Activated T-cell treated with anti-CD3 and anti-CD28 coated beads for 4 hours (primary cell): Measurements from ENCODE around the gene LONP1.
"Not testable (repeated sequence)": the region's sequence is repeated elsewhere in the genome, so short reads cannot be mapped to it uniquely, and the experiment has no call there.

ENCODE experiments used
- DNase-seq: peaks from one replicate; pipeline ENCODE4 v3.0.0-alpha.2; 2020

LONP1 gene

GRCh38 chr19:5707576-5708575 lies 12.1 kb downstream of the LONP1 start:
- no peak for DNase-seq

DNA sequence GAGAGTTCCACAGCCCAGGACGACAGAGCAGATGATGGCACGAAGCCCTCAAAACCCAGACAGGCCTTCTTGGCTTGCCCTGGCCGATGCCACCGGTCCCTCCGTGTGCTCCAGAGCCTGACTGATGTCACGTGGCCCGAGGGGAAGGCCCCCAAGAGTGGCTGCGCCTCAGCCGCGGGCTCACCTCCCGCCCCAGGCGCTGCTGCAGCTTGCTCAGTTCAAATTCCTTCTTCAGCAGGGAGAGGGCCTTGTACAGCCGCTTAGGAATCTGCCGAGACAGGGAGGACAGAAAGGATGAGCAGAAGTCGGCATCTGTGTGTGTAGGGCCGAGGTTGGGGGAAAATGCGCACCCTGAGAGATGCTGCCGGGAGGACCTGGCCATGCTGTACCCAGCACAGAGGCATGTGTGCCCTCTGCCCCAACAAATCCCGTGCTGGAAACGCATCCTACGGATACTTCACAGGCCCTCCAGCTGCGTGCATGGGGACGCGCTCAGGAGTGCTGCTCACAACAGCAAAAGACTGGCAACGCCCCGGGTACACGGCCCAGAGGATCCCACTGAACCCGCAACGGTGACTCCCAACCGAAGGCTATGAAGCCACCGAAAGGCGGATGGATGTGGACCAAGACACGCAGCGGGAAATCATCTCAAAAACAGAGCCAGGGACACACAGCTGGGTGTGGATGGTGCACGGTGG lies 12.9 kb downstream of the LONP1 start:
- no peak for DNase-seq

- DNase-seq, result no peak
These were observed 14.4 kb downstream of the LONP1 start for GRCh38 chr19:5705552-5705951.

GRCh38 chr19:5703819-5704818 lies 15.8 kb downstream of the LONP1 start:
- DNase-seq, result no peak

DNA sequence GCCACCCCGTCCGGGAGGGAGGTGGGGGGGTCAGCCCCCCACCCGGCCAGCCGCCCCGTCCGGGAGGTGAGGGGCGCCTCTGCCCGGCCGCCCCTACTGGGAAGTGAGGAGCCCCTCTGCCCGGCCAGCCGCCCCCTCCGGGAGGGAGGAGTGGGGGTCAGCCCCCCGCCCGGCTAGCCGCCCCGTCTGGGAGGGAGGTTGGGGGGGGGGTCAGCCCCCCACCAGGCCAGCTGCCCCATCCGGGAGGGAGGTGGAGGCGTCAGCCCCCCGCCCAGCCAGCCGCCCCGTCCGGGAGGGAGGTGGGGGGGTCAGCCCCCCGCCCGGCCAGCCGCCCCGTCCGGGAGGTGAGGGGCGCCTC lies 17.9 kb downstream of the LONP1 start:
- DNase-seq, result not testable (repeated sequence)

GRCh38 chr19:5700455-5701092 lies 19.4 kb downstream of the LONP1 start:
- no peak for DNase-seq

DNA sequence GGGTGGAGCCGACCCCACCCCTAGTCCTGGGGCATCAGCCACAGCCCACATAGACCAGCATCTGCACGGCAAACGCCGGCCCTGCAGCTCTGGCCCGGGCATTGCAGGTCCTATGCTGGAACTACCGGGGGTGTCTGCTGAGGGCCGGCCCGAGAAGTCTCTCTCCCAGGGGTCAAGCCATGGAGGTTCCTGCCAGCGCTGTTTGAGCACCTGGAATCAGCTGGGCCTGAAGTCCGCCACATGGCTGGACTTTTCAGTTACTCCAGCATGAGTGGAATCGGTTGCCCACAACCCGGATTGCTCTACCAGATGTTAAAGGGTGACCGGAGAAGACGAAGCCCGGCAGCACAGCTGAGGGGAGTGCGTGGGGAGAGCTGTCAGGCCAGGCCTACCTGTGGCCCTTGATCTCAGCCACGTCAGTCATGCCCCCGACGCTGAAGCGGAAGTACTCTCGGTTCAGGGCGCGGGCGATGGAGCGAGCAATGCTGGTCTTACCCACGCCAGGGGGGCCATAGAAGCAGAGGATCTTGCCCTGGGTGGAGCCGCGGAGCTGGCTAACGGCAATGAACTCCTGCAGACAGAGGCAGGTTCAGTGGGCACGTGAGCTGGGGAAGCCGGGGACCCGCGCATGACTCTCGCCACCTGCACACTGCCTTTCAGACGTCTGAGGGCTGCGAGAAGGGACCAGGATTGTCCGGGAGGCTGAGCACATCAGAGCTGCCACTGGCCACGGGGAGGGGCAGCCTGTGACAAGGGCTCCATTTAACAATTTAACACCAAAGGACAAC lies 21.1 kb downstream of the LONP1 start:
- no peak for DNase-seq

DNA sequence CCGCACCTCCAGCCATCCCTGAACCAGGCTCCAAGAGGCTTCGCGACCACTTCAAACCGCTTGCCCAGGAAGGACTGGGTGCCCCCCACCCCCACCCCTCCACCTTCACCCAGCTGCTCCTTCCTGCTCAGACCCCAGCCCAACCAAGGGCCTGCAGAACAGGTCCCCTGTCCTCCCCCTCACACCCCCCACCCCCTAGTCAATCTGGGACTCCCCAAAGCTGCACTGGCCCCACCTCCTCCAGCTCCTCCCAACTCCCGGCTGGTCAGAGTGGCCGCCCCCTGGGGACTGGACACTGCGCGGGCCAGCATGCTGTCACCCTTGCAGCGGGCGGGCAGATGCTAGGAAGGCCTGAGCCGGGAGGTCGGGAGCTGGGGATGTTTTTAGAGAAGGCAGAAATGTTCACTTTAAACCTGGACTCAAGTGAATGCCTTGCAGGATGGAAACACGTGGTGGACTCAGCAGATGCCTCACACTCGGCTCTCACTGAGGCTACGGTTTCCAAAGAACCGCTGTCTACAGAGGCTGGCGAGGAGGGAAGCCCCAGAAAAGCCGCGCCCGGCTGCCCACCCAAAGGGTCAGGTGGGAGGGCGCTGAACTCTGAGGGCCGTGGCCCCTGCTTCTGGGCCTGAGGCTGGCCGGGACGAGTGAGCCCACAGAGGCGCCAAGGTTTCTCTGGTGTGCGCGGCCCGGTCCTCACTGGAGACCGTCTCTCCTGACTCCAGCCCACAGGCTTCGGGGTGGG lies 21.9 kb downstream of the LONP1 start:
- no peak for DNase-seq

GRCh38 chr19:5697022-5697889 lies 22.7 kb downstream of the LONP1 start:
- no peak for DNase-seq

DNA sequence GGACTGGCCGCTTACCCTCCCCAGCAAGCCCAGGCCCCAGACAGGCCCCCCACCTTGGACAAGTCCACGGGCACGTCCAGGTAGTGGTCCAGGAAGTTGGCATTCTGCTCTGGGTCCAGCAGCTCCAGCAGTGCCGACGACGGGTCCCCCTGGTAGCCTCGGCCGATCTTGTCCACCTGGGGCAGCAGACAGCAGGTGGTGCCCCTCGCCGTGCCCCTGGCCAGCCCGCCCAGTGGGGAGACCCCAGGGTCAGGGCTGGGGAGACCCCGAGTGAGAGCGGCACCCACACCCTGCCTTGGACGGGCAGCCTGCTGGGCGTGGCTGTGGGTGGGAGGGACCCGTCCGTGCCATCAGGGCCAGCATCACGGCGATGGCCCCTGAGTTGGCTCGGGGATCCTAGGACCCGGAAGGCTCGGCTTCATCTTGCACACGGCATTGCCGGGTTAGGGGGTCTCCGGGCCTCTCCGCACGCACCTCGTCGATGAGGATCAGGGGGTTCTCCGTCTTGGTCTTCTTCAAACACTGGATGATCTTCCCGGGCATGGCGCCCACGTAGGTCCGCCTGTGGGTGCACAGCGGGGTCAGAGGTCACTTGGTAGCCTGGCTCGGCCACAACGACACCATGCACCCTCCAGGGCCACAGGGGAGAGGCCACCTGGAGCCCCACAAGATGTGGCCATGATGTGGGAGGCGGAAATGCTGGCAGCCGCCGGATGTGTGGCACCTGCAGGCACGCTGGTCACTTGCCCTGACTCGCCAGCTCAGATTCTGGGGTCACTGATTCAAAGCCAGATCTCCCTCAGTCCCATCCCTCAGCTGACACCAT lies 23.5 kb downstream of the LONP1 start:
- no peak for DNase-seq

DNA sequence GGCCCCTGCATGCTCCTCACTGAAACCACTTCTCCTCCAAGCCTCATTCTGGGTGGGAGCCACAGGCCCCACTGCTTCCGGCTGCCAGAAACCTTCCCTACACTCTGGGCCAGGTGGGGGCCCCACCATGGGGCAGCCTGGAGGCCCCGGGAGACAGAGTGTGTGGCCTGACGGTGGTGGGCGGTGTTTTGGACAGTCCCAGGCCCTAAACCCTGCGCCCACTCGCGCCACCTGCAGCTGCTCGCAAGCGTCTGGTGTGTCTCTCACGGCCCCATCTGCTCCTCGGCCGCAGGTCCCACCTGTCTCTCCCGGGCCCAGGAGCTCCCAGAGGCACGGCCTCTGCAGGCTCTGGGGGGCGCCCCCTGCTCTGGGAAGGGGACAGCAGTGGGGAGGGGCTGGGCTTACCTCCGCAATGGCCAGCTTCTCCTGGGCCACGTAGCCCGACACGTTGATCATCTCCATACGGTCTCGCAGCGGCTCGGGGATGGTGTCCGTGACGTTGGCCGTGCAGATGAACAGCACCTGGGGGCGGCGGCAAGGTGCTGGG lies 24.2 kb downstream of the LONP1 start:
- no peak for DNase-seq

DNA sequence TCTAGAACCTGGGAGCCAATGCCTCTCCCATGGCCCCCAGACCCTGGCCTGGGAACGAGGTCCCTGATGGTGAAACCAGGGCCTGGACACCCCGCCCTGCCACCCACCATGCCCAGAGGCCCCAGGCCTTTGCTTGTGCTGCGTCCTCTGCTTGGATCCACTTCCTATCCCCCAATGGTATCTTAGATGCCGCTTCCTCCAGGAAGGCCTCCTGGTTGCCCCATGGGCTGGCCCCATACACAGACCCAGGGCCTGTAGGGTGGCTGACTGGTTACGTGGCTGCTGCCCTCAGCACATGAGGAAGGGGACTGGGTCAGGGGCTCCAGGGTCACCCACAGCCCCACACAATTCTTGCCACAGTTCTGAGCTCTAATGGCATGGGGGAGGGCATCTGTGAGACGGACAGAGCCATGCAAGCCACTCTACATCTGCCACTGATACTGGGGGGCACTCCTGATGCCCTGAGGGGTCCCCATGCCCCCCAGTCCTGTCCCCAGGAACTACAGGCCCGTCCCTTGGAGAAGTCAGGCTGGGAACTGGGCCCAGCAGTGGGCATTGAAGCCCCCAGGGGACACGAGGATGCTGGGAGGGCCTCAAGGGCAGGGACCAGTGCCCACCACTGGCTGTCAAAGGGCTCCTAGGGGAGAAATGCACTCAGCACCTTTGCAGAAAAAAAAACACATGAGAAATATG lies 24.8 kb downstream of the LONP1 start:
- DNase-seq, result no peak

- no peak for DNase-seq
These were observed 25.6 kb downstream of the LONP1 start for GRCh38 chr19:5694167-5694955.

- DNase-seq, result no peak
These were observed 26.5 kb downstream of the LONP1 start for GRCh38 chr19:5693195-5694166.

DNA sequence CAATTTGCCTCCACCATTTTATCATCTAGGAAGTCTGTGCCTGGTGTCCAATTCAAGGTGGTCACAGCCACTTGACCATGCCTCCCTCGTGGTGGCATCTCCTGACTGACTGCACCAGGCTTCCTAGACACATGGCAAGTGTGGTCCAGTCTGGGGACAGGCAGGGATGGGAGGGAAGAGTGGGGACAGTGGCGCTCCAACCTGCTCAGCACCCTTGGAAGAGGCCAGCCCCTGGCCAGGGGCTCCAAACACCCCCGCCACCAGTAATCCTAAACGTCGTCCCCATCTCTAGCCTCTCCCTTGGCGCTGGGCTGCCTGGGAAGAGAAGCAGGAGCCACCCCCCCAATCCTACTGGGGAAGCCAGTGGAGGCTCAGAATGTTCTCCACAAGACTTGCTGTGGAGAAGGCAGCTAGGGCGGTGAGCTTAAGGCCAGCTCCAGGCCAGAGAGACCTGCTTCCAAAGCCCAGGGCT lies 27.2 kb downstream of the LONP1 start:
- DNase-seq, result no peak
